Activated B cell treated with CpG ODN at 0.5 μM for 24 hours (primary cell): Measurements from ENCODE around the gene AP3B1. TPM values are rescaled to one million over a fixed set of nuclear protein-coding genes. Genes with fewer than 3 reads are reported as not detected.

Experiments
- ATAC-seq: fragments of 200-7000 bp; cut with Tn5 transposase; one replicate; pipeline ENCODE4 v1.10.0; 2021; ENCODE audit warnings: low read depth, mild to moderate bottlenecking, moderate library complexity
- CTCF ChIA-PET: fragments of 350-600 bp; sonication (Branson Sonifier 250); formaldehyde crosslinking; loops from one replicate; lab custom pipeline; 2021; ENCODE audit warnings: antibody characterized with exemption; lab: Charles Lee
- POLR2A ChIA-PET: fragments of 350-600 bp; sonication (Branson Sonifier 250); formaldehyde crosslinking; loops from one replicate; lab custom pipeline; 2021; ENCODE audit warnings: antibody characterized with exemption; lab: Charles Lee
- DNase-seq: peaks from one replicate; pipeline ENCODE4 v3.0.0; 2022
- H3K27ac Mint-ChIP-seq: one replicate; pipeline ENCODE4 v1.8.0; 2020; ENCODE audit warnings: mixed read lengths
- H3K27me3 Mint-ChIP-seq: one replicate; pipeline ENCODE4 v1.8.0; 2021; ENCODE audit warnings: mixed read lengths
- H3K36me3 Mint-ChIP-seq: one replicate; pipeline ENCODE4 v1.8.0; 2021; ENCODE audit warnings: low read depth, mixed read lengths
- H3K4me1 Mint-ChIP-seq: one replicate; pipeline ENCODE4 v1.8.0; 2021; ENCODE audit warnings: mixed read lengths
- H3K4me3 Mint-ChIP-seq: one replicate; pipeline ENCODE4 v1.8.0; 2020; ENCODE audit warnings: mild to moderate bottlenecking, mixed read lengths
- H3K9me3 Mint-ChIP-seq: one replicate; pipeline ENCODE4 v1.8.0; 2020; ENCODE audit warnings: mixed read lengths
- intact Hi-C: fragments of 100-400 bp; cut with micrococcal nuclease; formaldehyde crosslinking; loops from one replicate; pipeline ENCODE4 v1.15.1; 2024
- total RNA-seq: library from RNA; stranded (reverse); gene quantifications from 2 replicates; pipeline ENCODE4 v1.2.3, GENCODE V29; 2022
- TF ChIP-seq, protein P1 (sequence below): fragments of 200-600 bp; IDR thresholded peaks from one replicate; pipeline ENCODE4 v1.8.0; 2022; ENCODE audit warnings: antibody characterized with exemption, mild to moderate bottlenecking

AP3B1 gene
- total RNA-seq, 1 donor from 2014 or later = 52.9 TPM

DNA sequence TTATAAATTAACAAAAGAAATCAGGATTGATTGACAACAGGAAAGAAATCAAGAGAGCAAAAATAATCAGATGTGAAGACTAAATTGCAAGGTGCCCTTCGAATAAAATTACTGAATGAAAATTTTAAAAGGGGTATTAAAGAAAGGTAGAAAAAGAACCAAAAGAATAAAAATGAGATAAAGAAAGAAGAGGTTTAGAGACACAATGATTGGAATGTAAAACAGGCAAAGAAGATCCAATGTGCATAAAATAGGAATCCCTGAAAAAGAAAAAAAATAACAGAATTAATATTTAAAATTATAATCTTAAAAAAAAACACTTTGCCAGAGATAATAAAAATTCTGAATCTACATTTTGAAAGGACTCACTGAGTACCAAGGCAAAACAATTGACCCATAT lies 73.0 kb downstream of the AP3B1 start:
- Mint-ChIP-seq H3K27ac (peak overlapping the region; percentile 54), H3K36me3 (peaks cover 21% of the 10 kb centered on the region), H3K4me3 (no peak overlapping the region), H3K4me1 (peaks cover 18% of the 10 kb centered on the region), H3K9me3 (no peaks in the 10 kb centered on the region), H3K27me3 (no peaks in the 10 kb centered on the region)
- POLR2A ChIA-PET = interaction anchor here (1.1 kb wide), 1 partner anchor 139 kb away, joined by 10 read pairs; the partner anchor contains the start of gene SCAMP1
- no peak for ATAC-seq
- intact Hi-C loops = loop anchor here (5.0 kb wide), 5 partner anchors 246 to 1291 kb away; partner anchors contain the start of genes ARSB, HOMER1, JMY and WDR41
- TF ChIP-seq, protein P1, sequence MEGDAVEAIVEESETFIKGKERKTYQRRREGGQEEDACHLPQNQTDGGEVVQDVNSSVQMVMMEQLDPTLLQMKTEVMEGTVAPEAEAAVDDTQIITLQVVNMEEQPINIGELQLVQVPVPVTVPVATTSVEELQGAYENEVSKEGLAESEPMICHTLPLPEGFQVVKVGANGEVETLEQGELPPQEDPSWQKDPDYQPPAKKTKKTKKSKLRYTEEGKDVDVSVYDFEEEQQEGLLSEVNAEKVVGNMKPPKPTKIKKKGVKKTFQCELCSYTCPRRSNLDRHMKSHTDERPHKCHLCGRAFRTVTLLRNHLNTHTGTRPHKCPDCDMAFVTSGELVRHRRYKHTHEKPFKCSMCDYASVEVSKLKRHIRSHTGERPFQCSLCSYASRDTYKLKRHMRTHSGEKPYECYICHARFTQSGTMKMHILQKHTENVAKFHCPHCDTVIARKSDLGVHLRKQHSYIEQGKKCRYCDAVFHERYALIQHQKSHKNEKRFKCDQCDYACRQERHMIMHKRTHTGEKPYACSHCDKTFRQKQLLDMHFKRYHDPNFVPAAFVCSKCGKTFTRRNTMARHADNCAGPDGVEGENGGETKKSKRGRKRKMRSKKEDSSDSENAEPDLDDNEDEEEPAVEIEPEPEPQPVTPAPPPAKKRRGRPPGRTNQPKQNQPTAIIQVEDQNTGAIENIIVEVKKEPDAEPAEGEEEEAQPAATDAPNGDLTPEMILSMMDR = no peak
- no peak for DNase-seq
- CTCF ChIA-PET = interaction anchor here (0.7 to 1.5 kb wide), 3 partner anchors 14 to 55 kb away, joined by 4 to 22 read pairs (median 5); no protein-coding TSS in a partner anchor

DNA sequence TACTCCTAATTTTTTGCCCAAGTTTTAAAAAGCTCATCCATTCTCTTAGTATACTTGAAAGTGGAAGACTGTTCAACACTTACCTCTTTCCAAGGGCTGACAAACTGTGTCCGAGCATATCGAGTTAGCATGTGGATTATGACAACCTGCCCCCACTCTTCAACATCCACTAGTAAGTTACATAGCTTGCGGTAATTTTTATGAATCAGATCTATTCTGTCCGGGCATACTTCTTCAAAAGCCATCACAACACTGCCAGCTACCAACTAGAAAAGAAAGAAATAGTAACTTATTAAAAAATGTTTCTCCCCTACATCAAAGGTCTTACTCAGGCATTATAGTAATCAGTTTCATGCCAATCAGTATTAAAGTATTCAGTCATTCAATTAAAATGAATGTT lies 78.5 kb downstream of the AP3B1 start:
- ATAC-seq (no peak), DNase-seq (no peak)
- peaks cover 28% of the 10 kb centered on the region for H3K36me3 Mint-ChIP-seq
- intact Hi-C loops = no loop called here
- CTCF ChIA-PET = no interaction called here
- H3K27ac Mint-ChIP-seq = no peak overlapping the region
- no peaks in the 10 kb centered on the region for H3K9me3 Mint-ChIP-seq
- POLR2A ChIA-PET = interaction anchor here (0.6 kb wide), 1 partner anchor 1812 kb away, joined by 4 read pairs; no protein-coding TSS in a partner anchor
- no peak overlapping the region for H3K4me3 Mint-ChIP-seq
- H3K4me1 Mint-ChIP-seq = peaks cover 2% of the 10 kb centered on the region
- no peaks in the 10 kb centered on the region for H3K27me3 Mint-ChIP-seq
- TF ChIP-seq, protein P1 = no peak

DNA sequence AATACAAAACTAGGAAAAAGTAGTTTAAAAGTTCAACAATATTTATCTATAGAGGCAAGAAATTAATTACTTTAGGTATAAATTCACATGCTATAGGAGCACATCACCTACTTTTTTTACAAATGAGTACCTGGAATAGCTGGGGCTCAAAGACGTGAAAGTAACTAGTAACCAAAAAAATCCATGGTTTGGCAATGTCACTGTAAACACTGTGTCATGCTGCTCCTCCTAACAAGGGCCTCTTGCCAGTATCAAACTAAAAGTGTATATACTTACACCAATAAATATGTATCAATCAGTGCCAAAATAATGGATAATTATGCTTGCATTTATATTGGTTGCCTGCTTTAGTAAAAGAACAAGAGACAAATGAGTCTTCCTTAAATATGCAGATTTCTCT lies 78.9 kb downstream of the AP3B1 start:
- no peak for ATAC-seq
- ChIA-PET POLR2A (no interaction called here), CTCF (no interaction called here)
- TF ChIP-seq, protein P1 = no peak
- DNase-seq = no peak
- Mint-ChIP-seq H3K4me1 (peaks cover 2% of the 10 kb centered on the region), H3K36me3 (peaks cover 28% of the 10 kb centered on the region), H3K27ac (no peak overlapping the region), H3K9me3 (no peaks in the 10 kb centered on the region), H3K4me3 (no peak overlapping the region), H3K27me3 (no peaks in the 10 kb centered on the region)
- intact Hi-C loops = no loop called here

DNA sequence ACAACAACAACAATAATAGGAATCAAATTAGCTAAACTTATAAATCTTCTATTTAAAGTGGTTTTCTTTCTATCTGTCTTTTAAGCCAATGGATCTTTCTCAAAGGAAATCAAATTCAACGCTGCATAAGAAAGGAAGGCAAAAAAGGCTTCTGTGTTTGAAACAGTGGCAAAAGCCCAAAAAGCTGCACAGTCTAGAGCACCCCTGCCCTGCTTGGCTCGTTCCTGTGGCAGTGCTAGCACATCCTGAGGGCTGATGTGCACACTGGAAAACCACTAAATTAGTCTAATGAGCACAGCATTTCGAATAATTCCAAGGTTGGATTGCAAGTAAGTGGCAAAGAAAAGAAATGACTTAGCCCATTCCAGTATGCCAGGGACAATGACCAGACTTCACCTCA lies 80.7 kb downstream of the AP3B1 start:
- Mint-ChIP-seq H3K27me3 (no peaks in the 10 kb centered on the region), H3K36me3 (peaks cover 26% of the 10 kb centered on the region), H3K9me3 (no peaks in the 10 kb centered on the region), H3K4me3 (no peak overlapping the region), H3K27ac (no peak overlapping the region), H3K4me1 (no peaks in the 10 kb centered on the region)
- TF ChIP-seq, protein P1 = no peak
- POLR2A ChIA-PET = no interaction called here
- no peak for ATAC-seq
- intact Hi-C loops = no loop called here
- DNase-seq = no peak
- CTCF ChIA-PET = no interaction called here

DNA sequence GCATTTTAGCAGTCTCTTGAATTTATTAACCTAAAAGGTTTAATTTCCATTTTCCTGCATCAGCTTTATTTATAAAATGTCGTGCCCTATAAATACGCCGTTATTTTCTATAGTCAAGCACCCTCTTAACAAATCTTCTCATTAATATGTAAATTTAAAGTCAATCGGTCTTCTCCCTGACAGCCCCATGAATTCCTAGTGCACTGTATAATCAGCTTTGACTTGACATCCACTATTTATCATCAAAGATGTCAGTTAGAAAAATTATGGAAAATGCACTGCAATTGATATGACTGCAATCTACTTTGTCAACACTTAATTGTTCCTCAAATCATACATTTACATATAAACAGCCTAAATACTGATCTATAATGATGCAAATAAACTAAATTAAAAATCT lies 83.4 kb downstream of the AP3B1 start:
- ATAC-seq (no peak), DNase-seq (no peak)
- Mint-ChIP-seq H3K36me3 (peaks cover 41% of the 10 kb centered on the region), H3K27ac (no peak overlapping the region), H3K4me3 (no peak overlapping the region), H3K27me3 (no peaks in the 10 kb centered on the region), H3K4me1 (no peaks in the 10 kb centered on the region), H3K9me3 (no peaks in the 10 kb centered on the region)
- TF ChIP-seq, protein P1 = no peak
- intact Hi-C loops = no loop called here
- CTCF ChIA-PET = no interaction called here
- POLR2A ChIA-PET = interaction anchor here (1.7 kb wide), 1 partner anchor 84 kb away, joined by 3 read pairs; the partner anchor contains the start of gene AP3B1
